MV-4-11 (cell line): Measurements from ENCODE around the gene PPFIA4.

Experiments used
- DNase-seq: peaks from one replicate; lab custom pipeline; 2025; lab: John Stamatoyannopoulos, UW

Gene PPFIA4

DNA sequence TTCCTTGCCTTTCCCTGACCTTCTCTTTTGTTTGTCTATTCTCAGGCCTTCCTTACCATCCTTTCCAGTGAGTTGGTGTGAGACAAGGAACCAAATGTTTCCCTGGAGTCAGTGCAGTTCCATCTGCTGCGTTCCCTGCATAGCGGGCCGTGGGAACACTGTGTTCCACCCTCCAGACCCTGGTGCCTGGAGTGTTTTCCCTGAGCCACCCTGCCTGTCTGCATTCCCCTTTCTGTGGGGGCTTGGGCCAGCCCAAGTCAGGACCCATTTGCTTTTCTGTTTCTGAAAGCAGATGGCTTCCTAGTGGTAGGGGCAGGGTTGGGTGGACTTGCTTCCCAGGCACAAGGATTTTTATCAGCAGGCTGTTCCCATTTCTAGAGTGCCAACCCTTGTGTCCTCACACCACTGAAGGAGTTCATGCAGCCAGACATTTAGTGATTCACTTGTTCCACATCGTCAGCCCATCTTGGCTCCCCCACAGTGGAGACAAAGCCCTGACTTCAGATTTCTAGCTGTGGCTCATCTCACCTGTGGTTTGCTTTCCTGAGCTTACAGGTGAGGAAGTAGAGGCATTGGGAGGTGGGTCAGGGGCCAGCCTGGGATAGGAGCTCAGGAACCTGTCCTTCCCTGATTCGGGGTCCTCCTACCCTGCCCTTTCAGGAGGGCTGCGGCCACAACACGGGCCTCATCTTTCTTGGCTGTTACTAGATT, 73.7 kb downstream of the PPFIA4 start:
- no peak for DNase-seq

DNA sequence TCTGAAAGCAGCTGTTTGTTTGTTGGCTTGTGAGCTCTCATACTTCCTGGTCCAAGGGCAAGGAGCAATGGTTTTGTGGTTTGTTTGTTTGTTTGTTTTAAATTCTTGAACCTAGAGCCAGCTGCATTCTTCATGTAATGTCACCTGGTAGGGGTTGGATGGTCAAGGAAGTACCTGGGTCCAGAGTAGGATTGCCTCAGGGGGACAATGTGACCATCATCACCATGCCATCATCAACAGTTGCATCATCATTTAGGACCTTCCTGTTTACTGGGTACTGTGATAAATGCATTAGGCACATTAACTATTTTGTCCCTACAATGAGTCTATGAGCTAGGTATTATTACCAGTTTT, 74.2 kb downstream of the PPFIA4 start:
- DNase-seq, result no peak

DNA sequence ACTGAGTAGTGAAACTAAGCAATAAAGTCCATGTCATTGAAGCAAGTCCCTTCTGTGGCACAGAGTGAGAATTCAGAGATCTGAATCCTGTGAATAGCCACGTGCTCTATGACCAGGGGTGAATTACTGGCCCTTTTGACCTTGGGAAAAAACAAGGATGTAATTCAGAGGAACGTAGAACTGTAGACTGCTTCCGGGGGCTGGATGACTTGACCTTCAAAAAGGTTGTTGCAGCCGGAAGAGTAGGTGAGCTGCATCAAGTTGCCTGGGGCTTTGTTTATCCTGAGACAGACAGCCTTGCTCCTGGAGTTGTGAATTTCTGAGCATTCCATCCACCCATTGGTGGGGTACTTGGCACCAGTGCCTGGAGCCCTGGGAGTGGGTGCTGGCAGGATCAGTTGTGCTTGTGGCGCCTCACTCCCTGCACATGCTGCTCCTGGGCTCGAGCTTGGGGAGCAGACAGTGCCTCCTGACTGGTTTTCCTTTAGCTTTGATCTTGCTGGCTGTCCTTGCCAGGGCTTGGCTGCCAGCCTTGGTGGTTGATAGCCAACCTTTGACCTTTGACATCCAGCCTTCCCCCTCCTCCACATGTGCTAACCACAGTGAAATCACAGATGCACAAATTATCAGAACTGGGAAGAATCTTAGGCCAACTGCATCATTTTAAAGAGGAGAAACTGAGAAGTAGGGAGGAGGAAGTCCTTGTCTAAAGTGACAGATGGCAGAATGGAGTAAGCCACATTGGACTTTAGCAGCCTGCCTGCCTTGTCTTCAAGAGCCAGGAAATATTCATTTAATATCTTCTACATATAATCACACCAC, 75.7 kb downstream of the PPFIA4 start:
- peak; percentile 86 for DNase-seq

DNA sequence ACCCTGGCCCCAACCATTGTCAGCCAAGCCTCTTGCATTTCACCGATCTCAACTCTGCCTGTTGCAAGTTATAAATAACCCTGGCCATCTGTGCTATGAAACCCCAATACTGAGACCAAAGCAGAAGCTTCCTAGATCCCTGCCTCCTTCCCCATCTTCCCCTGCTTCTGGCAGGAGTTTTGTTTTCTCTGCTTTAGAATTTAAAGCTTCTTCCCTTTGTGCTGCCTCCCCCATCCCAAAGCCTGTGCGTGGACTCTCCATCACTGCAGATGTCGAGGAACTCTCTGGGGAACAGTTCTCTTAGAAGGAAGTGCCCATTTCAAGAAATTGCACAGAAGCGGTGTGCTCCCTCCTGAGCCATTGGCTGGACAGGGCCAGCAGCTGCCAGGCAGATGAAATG, 76.9 kb downstream of the PPFIA4 start:
- DNase-seq, result peak; percentile 36

DNA sequence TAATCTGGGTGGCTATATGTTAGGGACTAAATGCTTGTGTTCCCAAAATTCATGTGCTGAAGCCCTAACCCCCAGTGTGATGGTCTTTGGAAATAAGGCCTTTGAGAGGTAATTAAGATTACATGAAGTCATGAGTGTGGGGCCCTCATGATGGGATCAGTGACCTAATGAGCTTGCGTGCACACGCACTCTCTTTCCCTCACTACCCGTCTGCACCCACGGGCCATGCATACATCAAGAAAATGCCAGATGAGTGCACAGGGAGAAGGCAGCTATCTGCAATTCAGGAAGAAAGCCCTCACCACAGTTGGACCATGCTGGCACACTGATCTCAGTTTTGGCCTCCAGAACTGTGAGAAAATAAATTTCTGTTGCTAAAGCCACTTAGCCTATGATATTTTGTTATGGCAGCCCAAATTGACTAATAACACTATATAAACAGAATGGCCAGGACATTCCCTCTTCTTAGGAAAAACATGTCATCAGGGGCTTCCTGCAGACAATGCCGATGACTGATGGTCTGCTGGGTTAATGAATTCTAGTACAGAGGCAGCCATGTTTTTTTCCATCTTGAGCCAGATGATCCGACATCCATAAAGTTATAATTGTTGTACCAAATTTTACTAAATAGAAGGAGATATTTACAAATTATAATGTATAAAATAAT, 77.7 kb downstream of the PPFIA4 start:
- no peak for DNase-seq

DNA sequence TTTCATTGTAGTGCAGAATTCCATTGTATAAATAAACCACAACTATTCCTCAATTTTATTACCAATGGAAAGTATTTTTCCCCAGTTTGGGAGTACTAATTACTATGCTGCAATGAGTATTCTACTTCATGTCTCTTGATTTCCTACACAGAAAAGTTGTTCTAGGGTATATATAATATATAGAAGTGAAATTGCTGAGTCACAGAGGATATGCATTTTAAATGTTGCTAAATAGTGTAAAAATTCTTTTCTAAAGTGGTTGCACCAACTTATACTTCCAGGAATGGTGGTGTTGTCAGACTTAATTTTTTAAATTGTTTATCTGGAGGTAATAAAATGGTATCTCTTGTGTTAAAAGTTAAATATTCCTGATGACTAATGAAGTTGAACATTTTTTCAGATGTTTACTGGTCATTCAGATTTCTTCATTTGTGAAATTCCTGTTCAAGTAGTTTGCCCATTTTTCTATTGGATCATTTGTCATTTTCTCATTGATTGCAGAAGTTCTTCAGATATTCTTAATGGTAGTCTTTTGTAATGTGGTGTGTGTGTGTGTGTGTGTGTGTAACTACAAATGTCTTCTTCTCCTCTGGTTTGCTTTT, 78.6 kb downstream of the PPFIA4 start:
- DNase-seq, result peak; percentile 70

DNA sequence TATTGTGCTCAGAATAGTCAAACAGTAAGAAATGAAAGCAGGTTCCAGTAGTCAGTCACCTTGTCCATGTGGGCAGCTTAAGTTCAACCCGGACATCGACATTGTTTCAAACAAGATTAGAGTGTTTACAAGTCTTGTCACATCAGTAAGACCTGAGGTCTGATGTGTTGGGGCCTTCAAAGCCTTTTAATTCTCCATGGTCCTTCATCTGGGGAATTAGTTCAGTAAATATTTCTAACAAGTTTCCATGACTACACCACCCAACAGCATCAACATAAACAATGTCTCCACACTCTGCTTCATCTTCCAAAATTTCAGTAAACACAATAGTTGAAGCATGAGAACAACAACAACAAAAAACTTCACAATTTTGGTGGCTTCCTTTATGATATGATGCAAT, 86.2 kb downstream of the PPFIA4 start:
- DNase-seq, result no peak

DNA sequence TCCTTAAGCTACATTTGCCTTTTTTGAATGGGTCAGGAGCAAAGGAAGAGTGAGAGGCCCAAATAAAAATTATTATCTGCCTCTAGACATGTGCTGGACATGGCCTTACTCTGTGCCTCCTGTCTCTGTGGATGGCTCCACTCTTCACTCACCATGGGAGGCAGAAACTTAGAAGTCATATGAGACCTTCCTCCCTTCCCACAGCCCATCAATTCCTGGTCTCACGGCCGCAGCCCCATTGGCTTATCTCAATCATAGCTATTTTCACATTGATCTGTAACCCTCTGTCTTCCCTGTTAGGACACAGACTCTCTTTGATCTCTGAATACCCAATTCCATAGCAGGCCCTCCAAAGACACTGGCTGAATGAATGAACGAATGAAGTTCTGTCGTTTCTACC, 87.0 kb downstream of the PPFIA4 start:
- DNase-seq, result no peak

DNA sequence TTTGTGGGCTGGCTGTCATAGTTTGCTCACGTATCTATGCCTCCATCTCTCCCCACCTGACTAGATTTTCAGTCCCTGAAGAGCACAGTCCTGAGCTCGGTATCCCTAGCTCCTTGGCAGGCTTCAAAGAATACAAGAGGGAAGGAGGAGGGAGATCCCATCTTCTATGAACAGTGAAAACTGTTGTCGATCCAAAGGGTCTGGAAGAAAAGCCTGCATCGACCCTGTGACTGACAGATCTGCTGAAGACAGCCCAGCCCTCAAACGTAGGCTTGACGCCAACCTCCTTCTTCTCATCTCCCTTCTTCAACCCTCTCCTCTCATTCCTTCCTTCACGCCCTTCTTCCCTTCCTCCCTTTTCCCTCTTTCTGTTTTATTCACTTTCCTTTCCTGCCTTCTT, 87.9 kb downstream of the PPFIA4 start:
- DNase-seq, result no peak

DNA sequence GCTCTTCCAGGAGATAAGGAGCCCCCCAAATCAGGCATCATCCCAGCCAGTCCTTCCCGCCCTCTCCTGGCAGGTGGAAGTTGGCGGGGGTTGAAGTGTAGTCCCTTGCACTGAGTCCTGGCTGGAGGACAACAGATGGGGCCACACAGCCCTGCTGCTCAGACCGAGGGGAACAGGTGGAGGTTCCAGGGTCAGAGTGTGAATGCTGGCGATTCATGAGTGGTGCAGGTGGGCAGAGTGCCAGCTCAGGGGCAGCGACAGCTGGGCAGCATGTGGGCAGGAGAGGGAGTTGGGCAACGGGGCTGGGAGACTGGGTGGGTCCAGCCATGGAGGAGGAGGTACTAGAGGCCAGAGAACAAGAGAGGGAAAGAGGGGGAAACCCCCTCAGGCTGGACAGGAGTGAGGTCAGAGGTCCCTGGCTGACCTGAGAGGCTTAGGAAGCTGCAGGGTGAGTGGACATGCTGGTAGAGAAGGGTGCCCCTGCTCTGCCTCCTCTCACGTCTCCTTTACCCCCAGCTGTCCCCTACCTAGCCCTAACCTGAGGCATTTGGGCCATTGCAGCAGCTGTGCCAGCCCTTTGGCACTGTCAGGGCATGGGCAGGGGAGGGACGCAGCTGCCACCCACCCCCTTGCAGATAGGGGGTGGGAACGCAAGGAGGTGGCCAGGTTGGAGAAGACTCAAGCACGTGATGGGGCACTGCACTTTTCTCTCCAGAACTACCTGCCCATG, 90.0 kb downstream of the PPFIA4 start:
- DNase-seq, result no peak

DNA sequence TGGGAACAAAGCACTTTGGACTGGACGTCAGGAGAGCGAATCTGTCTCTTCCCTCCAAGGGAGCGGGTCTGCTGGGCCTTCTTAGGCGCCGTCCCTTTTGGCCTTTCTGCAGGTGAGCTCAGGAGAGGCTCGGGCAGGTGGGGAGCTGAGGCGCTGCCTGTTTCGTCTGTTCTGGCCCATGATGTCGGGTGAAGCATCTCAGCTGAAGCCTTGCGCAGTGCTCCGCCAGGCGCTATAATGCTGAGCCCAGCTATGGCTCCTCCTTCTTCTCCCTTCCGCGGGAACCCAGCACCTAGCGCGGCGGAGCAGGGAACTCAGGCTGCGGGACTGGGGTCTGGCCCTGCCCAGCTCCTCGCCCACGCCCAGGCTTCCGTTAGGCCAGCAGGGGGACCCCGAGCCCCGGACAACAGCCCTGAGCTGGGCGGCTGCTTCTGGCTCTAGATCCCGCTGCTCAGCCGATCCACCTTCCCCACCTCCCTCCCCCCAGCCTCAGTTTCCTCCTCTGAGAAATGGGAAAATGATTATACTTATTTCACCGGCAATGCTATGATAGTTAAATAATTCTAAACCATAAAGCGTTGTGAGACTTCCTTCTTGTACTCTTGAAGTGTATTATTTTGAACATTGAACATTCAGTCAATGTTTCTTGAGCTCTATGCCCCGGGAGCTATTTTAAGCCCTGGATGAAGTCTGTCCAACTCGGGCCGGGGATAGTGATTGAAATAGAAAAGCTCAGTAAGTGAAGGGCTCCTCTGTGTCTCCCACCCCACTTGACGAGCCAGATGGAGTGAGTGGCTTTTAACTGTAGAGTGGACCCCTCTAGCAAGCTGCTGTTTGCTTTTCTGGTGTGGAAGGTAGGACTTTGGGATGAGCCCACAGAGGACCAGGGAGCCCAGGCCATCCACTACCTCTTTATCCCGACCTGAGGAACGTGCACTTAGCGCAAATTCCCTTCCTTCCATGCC, 91.6 kb downstream of the PPFIA4 start:
- DNase-seq, result peak; percentile 45

DNA sequence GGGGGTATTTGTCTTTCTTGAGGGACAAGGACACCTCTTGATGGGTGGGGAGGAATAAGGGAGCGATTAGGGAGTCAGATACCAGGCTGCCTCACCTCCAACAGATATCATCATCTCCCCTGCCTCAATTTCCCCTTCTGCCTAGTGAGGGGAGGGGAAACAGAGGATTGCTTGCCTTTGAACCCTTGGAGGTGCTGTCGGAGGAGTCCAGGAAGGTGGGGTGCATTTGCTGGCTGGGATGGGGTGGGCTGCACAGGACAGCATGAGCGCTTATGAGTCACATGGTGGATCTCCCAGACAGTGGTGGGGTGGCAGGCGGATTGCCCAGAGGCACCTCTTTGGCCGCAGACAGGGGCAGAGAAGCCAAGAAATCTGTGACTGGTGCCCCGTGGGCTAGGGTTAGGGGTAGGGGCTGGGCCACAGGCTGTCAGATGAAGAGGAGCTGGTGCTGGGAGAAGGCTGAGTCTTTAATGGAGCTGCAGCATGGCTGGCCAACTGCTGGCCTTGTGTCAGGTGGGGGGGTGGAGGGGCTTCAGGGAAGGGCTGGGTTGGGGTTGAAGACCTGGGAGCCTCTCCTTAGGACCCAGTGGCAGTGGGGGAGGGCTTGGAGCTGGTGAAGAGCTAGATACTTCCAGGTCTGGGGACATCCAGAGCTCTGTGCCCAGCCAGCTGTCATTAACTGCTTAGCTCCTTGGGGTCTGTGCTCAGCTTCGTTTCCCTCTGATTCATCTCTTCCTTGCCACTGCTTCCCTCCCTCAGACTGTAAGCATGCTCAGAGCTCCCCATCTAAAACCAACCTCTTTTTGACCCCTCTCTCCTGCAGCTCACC, 94.2 kb downstream of the PPFIA4 start:
- peak; percentile 39 for DNase-seq

DNA sequence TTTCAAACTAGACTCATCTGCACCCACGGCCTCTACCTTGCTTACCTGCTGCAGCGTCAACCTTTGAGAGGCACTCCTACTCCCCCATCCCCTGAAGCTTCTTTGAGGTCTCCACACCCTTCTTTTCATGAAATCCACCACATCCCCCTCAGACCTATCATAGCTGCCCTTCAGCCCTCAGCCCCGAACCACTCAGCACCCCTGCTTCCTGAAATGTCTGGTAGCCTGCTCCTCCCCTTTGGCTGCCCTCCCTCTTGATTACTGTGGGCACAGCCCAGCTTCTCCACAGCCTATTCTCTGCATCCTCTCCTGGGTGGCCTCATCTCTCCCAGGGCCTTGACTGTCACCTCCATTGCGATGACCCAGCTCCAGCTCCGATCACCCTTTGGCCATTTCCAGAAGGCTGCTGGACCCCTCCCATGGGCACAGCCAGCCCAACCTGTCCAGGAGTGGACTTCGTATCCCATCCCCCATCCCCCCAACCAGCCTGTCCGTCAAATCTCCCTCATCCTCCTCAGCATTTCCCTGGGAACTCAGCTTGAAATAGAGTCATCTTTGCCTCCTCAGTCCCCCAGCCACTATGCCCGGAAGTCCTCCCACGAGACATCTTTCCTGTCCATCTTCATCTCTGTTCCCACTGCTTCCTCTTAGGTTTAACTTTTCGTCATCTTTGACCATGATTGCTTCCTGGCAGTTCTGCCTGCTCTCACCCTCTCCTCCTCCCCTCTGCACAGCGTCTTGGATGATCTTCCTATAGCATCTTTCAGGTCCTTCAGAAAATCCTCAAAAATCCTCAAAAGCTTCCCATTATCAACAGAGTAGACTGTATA, 95.1 kb downstream of the PPFIA4 start:
- DNase-seq, result peak; percentile 72

DNA sequence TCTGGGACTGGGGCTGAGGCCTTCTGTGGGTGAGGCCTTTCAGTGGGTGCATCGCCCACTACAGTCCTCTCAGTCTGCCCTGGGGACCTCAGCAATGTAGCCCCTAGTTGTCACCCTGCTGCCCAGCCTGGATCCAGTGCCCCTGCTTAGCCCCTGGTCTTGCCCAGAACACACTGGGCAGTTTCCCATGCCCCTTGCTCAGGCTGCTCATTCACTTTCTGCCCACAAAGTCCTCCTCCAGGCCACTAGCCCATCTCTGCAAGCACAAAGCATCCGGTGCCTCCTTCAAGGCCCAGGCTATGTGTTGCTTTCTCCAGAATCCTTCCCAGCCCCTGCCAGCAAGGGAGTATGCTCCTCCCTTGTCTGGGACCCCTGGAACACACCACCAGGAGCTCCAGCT, 95.9 kb downstream of the PPFIA4 start:
- no peak for DNase-seq

DNA sequence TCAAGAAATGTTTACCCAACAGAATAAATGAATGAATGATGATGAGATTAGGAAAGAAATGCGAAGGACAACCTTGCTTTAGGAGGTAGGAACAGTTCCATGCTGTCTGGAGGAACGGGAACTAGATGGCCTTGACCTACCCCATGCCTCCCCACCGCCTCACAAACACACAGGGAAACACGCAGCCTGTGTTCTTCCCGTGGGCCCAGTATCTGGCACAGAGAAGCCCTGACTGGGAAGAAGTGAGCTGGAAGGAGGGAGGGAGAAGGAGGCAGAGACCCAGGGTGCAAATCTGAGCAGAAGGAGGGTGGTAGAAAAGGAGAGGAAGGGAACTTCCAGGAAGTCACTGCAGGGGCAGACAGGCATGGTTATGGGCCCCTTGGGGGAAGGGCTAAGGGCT, 97.7 kb downstream of the PPFIA4 start:
- DNase-seq, result no peak

DNA sequence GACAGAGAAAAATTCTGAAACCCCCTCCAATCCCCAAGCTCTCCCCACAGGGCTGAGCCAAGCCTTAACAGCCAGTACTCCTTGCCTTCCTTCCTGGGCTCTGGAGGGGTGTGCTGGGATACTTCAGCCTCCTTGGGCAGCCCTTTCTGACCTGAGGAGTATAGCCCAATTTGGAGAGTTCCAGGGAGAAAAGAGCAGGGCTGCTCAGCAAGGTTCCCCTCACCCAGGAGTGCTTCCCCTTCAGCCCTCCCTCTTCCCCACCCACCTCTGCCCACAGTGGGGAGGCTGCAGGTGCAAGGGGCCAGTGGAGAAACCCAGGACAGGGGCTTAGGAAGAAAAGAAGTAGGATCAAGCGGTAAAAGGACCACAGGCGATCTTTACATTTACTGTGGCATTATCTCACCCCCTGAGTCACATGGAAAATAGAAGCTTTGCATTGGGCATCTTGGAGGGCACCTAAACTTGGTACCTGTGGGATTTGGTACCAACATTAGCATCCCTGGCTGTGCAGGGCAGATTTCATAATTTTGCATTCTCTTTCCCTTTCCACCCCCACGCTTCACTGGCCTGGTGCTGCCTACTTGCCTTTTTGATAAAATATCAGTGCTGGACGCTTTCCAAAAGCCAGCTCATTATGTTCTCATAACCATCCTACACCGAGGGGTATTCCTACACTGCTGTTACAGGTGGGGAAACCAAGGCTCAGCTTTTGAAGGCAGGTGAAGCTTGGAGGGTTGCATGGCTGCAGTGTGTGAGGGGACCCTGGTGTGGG, 98.4 kb downstream of the PPFIA4 start:
- no peak for DNase-seq

DNA sequence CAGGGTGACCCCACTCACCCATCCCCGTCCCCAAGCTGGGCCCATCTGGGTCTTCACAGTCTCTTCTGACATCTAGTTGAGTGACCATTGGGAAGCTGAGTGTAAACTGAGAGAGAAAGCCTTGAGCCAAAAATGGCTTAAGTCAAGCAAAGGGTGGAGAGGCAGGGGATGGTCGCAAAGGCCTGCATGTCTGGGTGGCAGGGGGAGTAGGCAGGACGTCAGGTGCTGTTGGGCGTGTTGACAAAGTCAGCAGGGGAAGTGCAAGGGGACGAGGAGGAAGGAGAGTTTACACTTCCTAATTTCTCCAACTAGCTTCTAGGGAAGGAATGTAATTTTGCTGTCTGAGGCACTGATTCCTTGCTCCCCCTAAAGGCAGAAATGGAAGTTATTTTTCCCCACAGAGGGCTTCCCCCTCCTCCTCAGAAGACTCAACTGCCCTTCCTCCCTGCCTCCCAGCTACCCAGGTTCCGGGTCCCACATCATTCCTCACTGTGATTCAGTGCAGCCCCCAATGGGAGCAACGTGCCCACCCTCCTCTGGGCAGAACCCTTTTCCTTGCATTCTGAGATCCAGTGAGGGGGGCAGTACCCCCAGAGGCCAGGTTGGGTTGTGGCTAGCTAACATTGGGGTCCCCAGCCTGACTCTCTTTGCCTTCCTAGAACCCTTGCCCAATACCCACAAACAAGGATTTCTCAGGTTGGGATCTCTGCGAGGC, 100.0 kb downstream of the PPFIA4 start:
- DNase-seq, result peak; percentile 45
